IMR-90 (cell line): ENCODE measurements around the gene EGR2. TPM values are rescaled to one million over a fixed set of nuclear protein-coding genes. Genes with fewer than 3 reads are reported as not detected.

ENCODE experiments used
- ATAC-seq: fragments of 200-7000 bp; cut with Tn5 transposase; 2 replicates; pipeline ENCODE4 v1.9.1; 2020; ENCODE audit warnings: low read depth, mild to moderate bottlenecking, moderate library complexity
- BruUV-seq: library from RNA; stranded (reverse); fragments of 400-500 nt; replicated peaks from 2 replicates; lab custom pipeline; 2021; lab: Mats Ljungman, UMichigan
- CTCF ChIA-PET: fragments of 300-600 bp; formaldehyde crosslinking; extraction: SDS; loops from one replicate; lab custom pipeline; 2021; ENCODE audit warnings: antibody characterized with exemption; lab: Yijun Ruan, JAX
- POLR2A ChIA-PET: fragments of 300-600 bp; sonication (Branson Sonifier 250); formaldehyde crosslinking; loops from one replicate; lab custom pipeline; 2022; ENCODE audit warnings: antibody characterized with exemption; ENCODE audit not compliant: unreplicated experiment; lab: Charles Lee
- DNase-seq: peaks from one replicate; pipeline ENCODE4 v3.0.0; 2013
- H2AFZ ChIP-seq: replicated peaks from 2 replicates; pipeline ENCODE3; 2013; ENCODE audit warnings: low read length, mild to moderate bottlenecking; ENCODE audit not compliant: poor library complexity
- H2AK5ac ChIP-seq: 2 replicates; pipeline ENCODE4 v1.6.1; 2013; ENCODE audit warnings: low read depth, low read length, inconsistent platforms
- H2AK9ac ChIP-seq: replicated peaks from 2 replicates; pipeline ENCODE3; 2013; ENCODE audit warnings: mild to moderate bottlenecking, low read depth, low read length, moderate library complexity; ENCODE audit not compliant: poor library complexity
- H2BK120ac ChIP-seq: 2 replicates; pipeline ENCODE4 v1.6.1; 2013; ENCODE audit warnings: low read depth, low read length, inconsistent platforms
- H2BK15ac ChIP-seq: 3 replicates; pipeline ENCODE4 v1.6.1; 2013; ENCODE audit warnings: low read depth, low read length, inconsistent platforms
- H2BK20ac ChIP-seq: 2 replicates; pipeline ENCODE4 v1.6.1; 2013; ENCODE audit warnings: low read depth, mild to moderate bottlenecking, inconsistent platforms, low read length, moderate library complexity
- H2BK5ac ChIP-seq: 2 replicates; pipeline ENCODE4 v1.6.1; 2013; ENCODE audit warnings: mild to moderate bottlenecking, low read depth, low read length, inconsistent platforms; ENCODE audit not compliant: poor library complexity, severe bottlenecking
- H3K14ac ChIP-seq: replicated peaks from 2 replicates; pipeline ENCODE4 v1.6.1; 2013; ENCODE audit warnings: low read depth, low read length, inconsistent platforms
- H3K18ac ChIP-seq: 2 replicates; pipeline ENCODE4 v1.6.1; 2013; ENCODE audit warnings: low read depth, low read length, control low read depth
- H3K23ac ChIP-seq: 2 replicates; pipeline ENCODE4 v1.6.1; 2013; ENCODE audit warnings: low read depth, low read length, inconsistent platforms
- H3K27ac ChIP-seq: 2 replicates; pipeline ENCODE4 v1.5.1; 2013; ENCODE audit warnings: mild to moderate bottlenecking, control low read depth, low read length; ENCODE audit not compliant: insufficient read depth
- H3K27me3 ChIP-seq: 2 replicates; pipeline ENCODE4 v1.6.1; 2013; ENCODE audit warnings: low read length; ENCODE audit not compliant: control insufficient read depth, insufficient read depth
- H3K36me3 ChIP-seq: 2 replicates; pipeline ENCODE4 v1.6.1; 2013; ENCODE audit warnings: low read length, mixed read lengths; ENCODE audit not compliant: control insufficient read depth, insufficient read depth
- H3K4ac ChIP-seq: 2 replicates; pipeline ENCODE4 v1.6.1; 2013; ENCODE audit warnings: low read depth, low read length, inconsistent platforms
- H3K4me1 ChIP-seq: 2 replicates; pipeline ENCODE4 v1.6.1; 2013; ENCODE audit warnings: low read length, mixed read lengths; ENCODE audit not compliant: control insufficient read depth, insufficient read depth
- H3K4me2 ChIP-seq: 2 replicates; pipeline ENCODE4 v1.6.1; 2013; ENCODE audit warnings: low read depth, mild to moderate bottlenecking, control low read depth, low read length, moderate library complexity
- H3K4me3 ChIP-seq: 2 replicates; pipeline ENCODE4 v1.5.1; 2013; ENCODE audit warnings: low read depth, mild to moderate bottlenecking, control low read depth, low read length, moderate library complexity; ENCODE audit not compliant: insufficient read depth
- H3K56ac ChIP-seq: 2 replicates; pipeline ENCODE4 v1.6.1; 2013; ENCODE audit warnings: low read length, inconsistent platforms; ENCODE audit not compliant: insufficient read depth; ENCODE audit errors: extremely low read depth
- H3K79me1 ChIP-seq, 2 experiments: 2 replicates each; pipeline ENCODE4 v1.6.1; 2013; ENCODE audit warnings: low read length in 2 of 2, inconsistent platforms in 1 of 2, low read depth in 1 of 2
- H3K9ac ChIP-seq: 2 replicates; pipeline ENCODE4 v1.6.1; 2013; ENCODE audit warnings: low read depth, low read length, control low read depth
- H3K9me1 ChIP-seq: 2 replicates; pipeline ENCODE4 v1.6.1; 2013; ENCODE audit warnings: low read length, inconsistent platforms; ENCODE audit not compliant: insufficient read depth
- H3K9me3 ChIP-seq: 2 replicates; pipeline ENCODE4 v1.6.1; 2013; ENCODE audit warnings: low read length; ENCODE audit not compliant: control insufficient read depth, insufficient read depth
- H4K20me1 ChIP-seq: 2 replicates; pipeline ENCODE4 v1.6.1; 2013; ENCODE audit warnings: low read length, inconsistent platforms; ENCODE audit not compliant: insufficient read depth
- H4K5ac ChIP-seq: 2 replicates; pipeline ENCODE4 v1.6.1; 2013; ENCODE audit warnings: mild to moderate bottlenecking, low read depth, low read length, control low read depth
- H4K8ac ChIP-seq, 2 experiments: 2 replicates each; pipeline ENCODE4 v1.6.1; 2013; ENCODE audit warnings: low read depth in 2 of 2, low read length in 2 of 2, control low read depth in 1 of 2, inconsistent platforms in 1 of 2
- H4K91ac ChIP-seq: 2 replicates; pipeline ENCODE4 v1.6.1; 2013; ENCODE audit warnings: low read depth, low read length, inconsistent platforms; ENCODE audit not compliant: insufficient read depth
- BHLHE40 ChIP-seq: fragments of 150-350 bp; IDR thresholded peaks from 2 replicates; pipeline ENCODE4 v1.6.1; 2016; ENCODE audit warnings: mild to moderate bottlenecking, low read depth, low read length
- CEBPB ChIP-seq: IDR thresholded peaks from 2 replicates; pipeline ENCODE4 v1.6.1; 2012; ENCODE audit warnings: low read depth, low read length, improper control_type of control experiment
- FOS ChIP-seq: fragments of 150-350 bp; IDR thresholded peaks from 2 replicates; pipeline ENCODE4 v1.6.1; 2016; ENCODE audit warnings: low read depth, low read length
- MAFK ChIP-seq: IDR thresholded peaks from 2 replicates; pipeline ENCODE4 v1.6.1; 2012; ENCODE audit warnings: low read depth, low read length, improper control_type of control experiment
- MAZ ChIP-seq: IDR thresholded peaks from 2 replicates; pipeline ENCODE4 v1.6.1; 2012; ENCODE audit warnings: low read depth, mild to moderate bottlenecking, low read length, improper control_type of control experiment, moderate library complexity, borderline replicate concordance
- MXI1 ChIP-seq: IDR thresholded peaks from 2 replicates; pipeline ENCODE4 v1.6.1; 2012; ENCODE audit warnings: low read depth, mild to moderate bottlenecking, low read length, moderate library complexity, borderline replicate concordance
- NFE2L2 ChIP-seq: fragments of 150-350 bp; IDR thresholded peaks from 2 replicates; pipeline ENCODE4 v1.6.1; 2016; ENCODE audit warnings: low read depth, mild to moderate bottlenecking, low read length
- POLR2A ChIP-seq: IDR thresholded peaks from 2 replicates; pipeline ENCODE4 v1.6.1; 2012; ENCODE audit warnings: mild to moderate bottlenecking, low read depth, low read length
- RCOR1 ChIP-seq: IDR thresholded peaks from 2 replicates; pipeline ENCODE4 v1.6.1; 2012; ENCODE audit warnings: mild to moderate bottlenecking, low read length, improper control_type of control experiment; ENCODE audit not compliant: insufficient replicate concordance
- SMC3 ChIP-seq: fragments of 150-350 bp; IDR thresholded peaks from 2 replicates; pipeline ENCODE4 v1.6.1; 2016; ENCODE audit warnings: low read depth, mild to moderate bottlenecking, antibody characterized with exemption, low read length, moderate library complexity
- WGBS, 2 experiments: methylation state at CpG; one replicate each; pipeline versions ENCODE4 v1.1.5 to v1.1.7; 2013; ENCODE audit warnings: missing lambda C conversion rate in 2 of 2; ENCODE audit not compliant: insufficient read length in 1 of 2; ENCODE audit errors: extremely low coverage in 2 of 2; 5-methylcytosine and 5-hydroxymethylcytosine counted together
- dilution Hi-C: fragments of 300-500 bp; cut with HindIII; formaldehyde crosslinking; loops from one replicate; pipeline ENCODE4 v1.14.3; 2018; ENCODE audit warnings: low sequenced_read_pairs; ENCODE audit not compliant: unreplicated experiment
- in situ Hi-C: fragments of 300-500 bp; cut with MboI; formaldehyde crosslinking; loops from 3 replicates; pipeline ENCODE4 v1.14.3; 2019; ENCODE audit warnings: low sequenced_read_pairs, inconsistent platforms, mixed read lengths
- intact Hi-C: fragments of 100-400 bp; cut with micrococcal nuclease; formaldehyde crosslinking; loops from 2 replicates; pipeline ENCODE4 v1.10.0; 2022
- polyA plus RNA-seq, 3 experiments: library from polyadenylated mRNA; depleted of rRNA; stranded (reverse); fragments of >200 nt; gene quantifications; 2 replicates each; pipeline ENCODE4 v1.2.3, GENCODE V29; 2012; ENCODE audit warnings: low replicate concordance in 1 of 3
- total RNA-seq: library from RNA; depleted of rRNA; stranded (reverse); fragments of >200 nt; gene quantifications from 2 replicates; pipeline ENCODE4 v1.2.3, GENCODE V29; 2012
- TF ChIP-seq, protein P1 (sequence below): fragments of 150-350 bp; IDR thresholded peaks from 2 replicates; pipeline ENCODE4 v1.6.1; 2016; ENCODE audit warnings: low read depth, mild to moderate bottlenecking, low read length, moderate library complexity, borderline replicate concordance
- TF ChIP-seq, protein P2 (sequence below): fragments of 150-350 bp; IDR thresholded peaks from 2 replicates; pipeline ENCODE4 v1.6.1; 2017; ENCODE audit warnings: mild to moderate bottlenecking, antibody characterized with exemption, low read length, low read depth

Gene EGR2
- total and polyA plus RNA-seq, 2 of the 4 experiments (the other 2 are of a cell fraction) = 0.36 to 1.2 TPM

DNA sequence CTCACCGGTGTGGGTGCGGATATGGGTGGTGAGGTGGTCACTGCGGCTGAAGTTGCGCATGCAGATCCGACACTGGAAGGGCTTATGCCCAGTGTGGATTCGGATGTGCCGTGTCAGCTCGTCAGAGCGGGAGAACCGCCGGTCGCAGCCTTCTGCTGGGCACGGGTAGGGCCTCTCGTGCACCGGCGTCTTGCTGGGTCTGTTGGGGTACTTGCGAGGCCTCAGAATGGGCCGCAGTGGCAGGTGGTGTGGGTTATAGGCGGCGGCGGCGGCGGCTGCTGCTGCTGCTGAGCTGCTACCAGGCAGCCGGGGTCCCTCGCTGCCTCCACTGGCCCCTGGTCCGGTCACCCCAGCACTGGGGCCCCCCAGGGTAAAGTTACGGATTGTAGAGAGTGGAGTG, 2.7 kb downstream of the EGR2 start:
- DNase-seq = no peak
- Histone ChIP-seq H3K9ac (no peak overlapping the region), H2AK5ac (no peak overlapping the region), H3K9me3 (no peaks in the 10 kb centered on the region), H3K4ac (no peak overlapping the region), H3K4me3 (no peak overlapping the region), H3K56ac (no peak overlapping the region), H4K5ac (no peak overlapping the region), H2AK9ac (no peak overlapping the region), H2BK5ac (no peak overlapping the region), H3K9me1 (no peaks in the 10 kb centered on the region), H4K8ac (no peak overlapping the region), H2BK20ac (no peak overlapping the region), H3K79me1 (peaks cover 0 to 4% of the 10 kb centered on the region in 2 experiments; a peak in 3 of 4 replicates), H3K14ac (no peak overlapping the region), H3K23ac (no peak overlapping the region), H4K20me1 (peaks cover 14% of the 10 kb centered on the region), H3K27ac (no peak overlapping the region), H2AFZ (no peak overlapping the region), H2BK120ac (no peak overlapping the region), H3K27me3 (peaks cover 25% of the 10 kb centered on the region), H3K4me2 (no peak overlapping the region), H4K91ac (no peak overlapping the region), H3K36me3 (no peaks in the 10 kb centered on the region), H3K18ac (no peak overlapping the region), H2BK15ac (no peak overlapping the region), H3K4me1 (peaks cover 5% of the 10 kb centered on the region; the same call in 1 of the 2 replicates)
- no peak for TF ChIP-seq MXI1
- no peak for TF ChIP-seq MAZ
- TF ChIP-seq, protein P1, sequence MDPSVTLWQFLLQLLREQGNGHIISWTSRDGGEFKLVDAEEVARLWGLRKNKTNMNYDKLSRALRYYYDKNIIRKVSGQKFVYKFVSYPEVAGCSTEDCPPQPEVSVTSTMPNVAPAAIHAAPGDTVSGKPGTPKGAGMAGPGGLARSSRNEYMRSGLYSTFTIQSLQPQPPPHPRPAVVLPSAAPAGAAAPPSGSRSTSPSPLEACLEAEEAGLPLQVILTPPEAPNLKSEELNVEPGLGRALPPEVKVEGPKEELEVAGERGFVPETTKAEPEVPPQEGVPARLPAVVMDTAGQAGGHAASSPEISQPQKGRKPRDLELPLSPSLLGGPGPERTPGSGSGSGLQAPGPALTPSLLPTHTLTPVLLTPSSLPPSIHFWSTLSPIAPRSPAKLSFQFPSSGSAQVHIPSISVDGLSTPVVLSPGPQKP = no peak
- TF ChIP-seq NFE2L2 = no peak
- TF ChIP-seq, protein P2, sequence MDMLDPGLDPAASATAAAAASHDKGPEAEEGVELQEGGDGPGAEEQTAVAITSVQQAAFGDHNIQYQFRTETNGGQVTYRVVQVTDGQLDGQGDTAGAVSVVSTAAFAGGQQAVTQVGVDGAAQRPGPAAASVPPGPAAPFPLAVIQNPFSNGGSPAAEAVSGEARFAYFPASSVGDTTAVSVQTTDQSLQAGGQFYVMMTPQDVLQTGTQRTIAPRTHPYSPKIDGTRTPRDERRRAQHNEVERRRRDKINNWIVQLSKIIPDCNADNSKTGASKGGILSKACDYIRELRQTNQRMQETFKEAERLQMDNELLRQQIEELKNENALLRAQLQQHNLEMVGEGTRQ = no peak
- TF ChIP-seq FOS = no peak
- no peak for TF ChIP-seq SMC3
- no peak for TF ChIP-seq RCOR1
- no peak for TF ChIP-seq CEBPB
- TF ChIP-seq BHLHE40 = no peak
- TF ChIP-seq MAFK = no peak
- TF ChIP-seq POLR2A = no peak
- in situ Hi-C loops = loop anchor here (5.0 to 25.0 kb wide), 4 partner anchors 201 to 776 kb away; partner anchors contain the start of gene RTKN2
- dilution Hi-C loops = no loop called here
- ChIA-PET CTCF (interaction anchor here (0.8 kb wide), 1 partner anchor 203 kb away, joined by 4 read pairs; no protein-coding TSS in a partner anchor), POLR2A (interaction anchor here (0.5 kb wide), 1 partner anchor 376 kb away, joined by 3 read pairs; no protein-coding TSS in a partner anchor)
- intact Hi-C loops = loop anchor here (5.0 kb wide), 1 partner anchor 334 kb away; no protein-coding TSS in a partner anchor
- no peak for ATAC-seq
- WGBS, 2 experiments = 75% methylated on average over 4 of the region's 27 CpGs; no CpG with 5 or more reads in 1 of the 2 experiments
- no TSS peak for BruUV-seq
